GM23338 (cell line): ENCODE results near the gene SYT14. TPM values are rescaled to one million over a fixed set of nuclear protein-coding genes. Genes with fewer than 3 reads are reported as not detected.

Experiments used
- ATAC-seq: fragments of 200-7000 bp; cut with Tn5 transposase; 3 replicates; pipeline ENCODE4 v1.9.1; 2020
- DNase-seq: peaks from one replicate; pipeline ENCODE4 v3.0.0-alpha.2; 2015; ENCODE audit warnings: low spot score
- H2AFZ ChIP-seq: fragments of 200-600 bp; sonication (generic); 2 replicates; pipeline ENCODE4 v1.8.0; 2016; ENCODE audit warnings: antibody characterized with exemption, mild to moderate bottlenecking, moderate library complexity
- H3F3A ChIP-seq: fragments of 200-600 bp; sonication (generic); replicated peaks from 2 replicates; pipeline ENCODE4 v1.8.0; 2017; ENCODE audit warnings: antibody characterized with exemption, mixed run types, low read depth
- H3K27ac ChIP-seq: fragments of 200-600 bp; sonication (generic); 2 replicates; pipeline ENCODE4 v1.6.1; 2016; ENCODE audit warnings: low read depth
- H3K27me3 ChIP-seq: fragments of 200-600 bp; sonication (generic); 2 replicates; pipeline ENCODE4 v1.8.0; 2016; ENCODE audit warnings: mild to moderate bottlenecking, mixed run types, moderate library complexity; ENCODE audit not compliant: insufficient read depth
- H3K36me3 ChIP-seq: fragments of 200-600 bp; sonication (generic); 2 replicates; pipeline ENCODE4 v1.8.0; 2016; ENCODE audit warnings: mild to moderate bottlenecking; ENCODE audit not compliant: insufficient read depth
- H3K4me1 ChIP-seq: fragments of 200-600 bp; sonication (generic); 2 replicates; pipeline ENCODE4 v1.8.0; 2016; ENCODE audit warnings: mild to moderate bottlenecking, moderate library complexity; ENCODE audit not compliant: insufficient read depth
- H3K4me2 ChIP-seq: fragments of 200-600 bp; sonication (generic); 2 replicates; pipeline ENCODE4 v1.7.1; 2017; ENCODE audit warnings: mixed run types
- H3K4me3 ChIP-seq: fragments of 200-600 bp; sonication (generic); 2 replicates; pipeline ENCODE4 v1.6.1; 2016; ENCODE audit warnings: mixed run types
- H3K79me2 ChIP-seq: fragments of 200-600 bp; sonication (generic); replicated peaks from 2 replicates; pipeline ENCODE4 v1.8.0; 2017; ENCODE audit warnings: mild to moderate bottlenecking; ENCODE audit not compliant: insufficient read depth
- H3K9me2 ChIP-seq: fragments of 200-600 bp; sonication (generic); 2 replicates; pipeline ENCODE4 v1.8.0; 2017; ENCODE audit not compliant: insufficient read depth
- H4K20me1 ChIP-seq: fragments of 200-600 bp; sonication (generic); replicated peaks from 2 replicates; pipeline ENCODE4 v1.8.0; 2017; ENCODE audit warnings: mild to moderate bottlenecking; ENCODE audit not compliant: insufficient read depth
- H3K27ac Mint-ChIP-seq: 2 replicates; pipeline ENCODE4 v1.8.0; 2020; ENCODE audit warnings: inconsistent platforms, mild to moderate bottlenecking, moderate library complexity, mixed read lengths
- H3K27me3 Mint-ChIP-seq: 3 replicates; pipeline ENCODE4 v1.8.0; 2022; ENCODE audit warnings: low read depth, mild to moderate bottlenecking, moderate library complexity, mixed read lengths, inconsistent platforms; ENCODE audit not compliant: insufficient read depth, poor library complexity
- H3K36me3 Mint-ChIP-seq: 3 replicates; pipeline ENCODE4 v1.8.0; 2021; ENCODE audit warnings: low read depth, mild to moderate bottlenecking, inconsistent platforms, moderate library complexity, mixed read lengths
- H3K4me1 Mint-ChIP-seq: 3 replicates; pipeline ENCODE4 v1.8.0; 2020; ENCODE audit warnings: mild to moderate bottlenecking, inconsistent platforms, mixed read lengths
- H3K4me3 Mint-ChIP-seq: 3 replicates; pipeline ENCODE4 v1.8.0; 2021; ENCODE audit warnings: moderate library complexity, mild to moderate bottlenecking, inconsistent platforms, mixed read lengths
- H3K9me3 Mint-ChIP-seq: 3 replicates; pipeline ENCODE4 v1.8.0; 2020; ENCODE audit warnings: moderate library complexity, mild to moderate bottlenecking, inconsistent platforms, mixed read lengths
- CREB1 ChIP-seq: fragments of 250-450 bp; sonication (Bioruptor Pico); IDR thresholded peaks from 2 replicates; pipeline ENCODE4 v1.5.0; 2020; ENCODE audit warnings: low read depth, mild to moderate bottlenecking, moderate library complexity
- CTCF ChIP-seq, 2 experiments: fragments of 200-600 bp in 1 of 2; sonication (generic) in 1 of 2; conservative IDR thresholded peaks; 2 replicates each; pipeline versions ENCODE4 v1.5.1 to v1.6.1; 2016 to 2017; ENCODE audit warnings: antibody characterized with exemption in 2 of 2, low read depth in 2 of 2, mild to moderate bottlenecking in 2 of 2, moderate library complexity in 1 of 2
- ETS1 ChIP-seq: IDR thresholded peaks from 2 replicates; pipeline ENCODE4 v1.6.1; 2016; ENCODE audit warnings: antibody characterized with exemption
- POLR2AphosphoS5 ChIP-seq: IDR thresholded peaks from 2 replicates; pipeline ENCODE4 v1.6.1; 2016; ENCODE audit warnings: antibody characterized with exemption, low read depth
- REST ChIP-seq: IDR thresholded peaks from one replicate; pipeline ENCODE4 v1.6.1; 2018; ENCODE audit warnings: antibody characterized with exemption; ENCODE audit not compliant: unreplicated experiment
- STAT1 ChIP-seq: IDR thresholded peaks from one replicate; pipeline ENCODE4 v1.6.1; 2016; ENCODE audit warnings: antibody characterized with exemption; ENCODE audit not compliant: unreplicated experiment
- ZNF114 ChIP-seq: fragments of 250-450 bp; sonication (Bioruptor Pico); IDR thresholded peaks from 2 replicates; pipeline ENCODE4 v1.5.0; 2020; ENCODE audit warnings: mild to moderate bottlenecking, moderate library complexity
- ZNF331 ChIP-seq: fragments of 250-450 bp; sonication (Bioruptor Pico); IDR thresholded peaks from 2 replicates; pipeline ENCODE4 v1.5.0; 2020; ENCODE audit warnings: low read depth, mild to moderate bottlenecking, moderate library complexity
- polyA plus RNA-seq: library from polyadenylated mRNA; unstranded; fragments of >200 nt; fragmentation: Nextera tagmentation; extraction: Ambion mirVana; gene quantifications from 2 replicates; pipeline ENCODE4 v1.2.1, GENCODE V29; 2016
- total RNA-seq: library from RNA; depleted of rRNA; stranded (reverse); fragments of >200 nt; shearing (Covaris generic); gene quantifications from 2 replicates; pipeline ENCODE4 v1.2.3, GENCODE V29; 2014

Gene SYT14
- total and polyA plus RNA-seq, 2 experiments from 2014 or later: 5.2 to 22.4 TPM

- H3K36me3 Mint-ChIP-seq: peaks cover 16% of the 10 kb centered on the region
- DNase-seq: no peak
- ATAC-seq: no peak
- no peaks in the 10 kb centered on the region; the same call in 2 of the 3 replicates for H3K9me3 Mint-ChIP-seq
- TF ChIP-seq CTCF (conservative IDR thresholded peaks at IDR 0.05; ENCODE audit: low read depth in 2 of 2): no peak
- Histone ChIP-seq H2AFZ (no peak overlapping the region), H3K9me2 (no peaks in the 10 kb centered on the region), H4K20me1 (no peaks in the 10 kb centered on the region), H3K27ac (no peak overlapping the region), H3K4me2 (no peak overlapping the region), H3K36me3 (no peaks in the 10 kb centered on the region), H3K27me3 (no peaks in the 10 kb centered on the region), H3K79me2 (no peaks in the 10 kb centered on the region), H3K4me1 (no peaks in the 10 kb centered on the region), H3K4me3 (no peak overlapping the region), H3F3A (no peaks in the 10 kb centered on the region)
- H3K27me3 Mint-ChIP-seq: no peaks in the 10 kb centered on the region
- H3K4me1 Mint-ChIP-seq: no peaks in the 10 kb centered on the region; the same call in 2 of the 3 replicates
- no peak overlapping the region for H3K4me3 Mint-ChIP-seq
- H3K27ac Mint-ChIP-seq: no peak overlapping the region
These were observed 154.3 kb downstream of the SYT14 start for GRCh38 chr1:210092366-210092765.

DNA sequence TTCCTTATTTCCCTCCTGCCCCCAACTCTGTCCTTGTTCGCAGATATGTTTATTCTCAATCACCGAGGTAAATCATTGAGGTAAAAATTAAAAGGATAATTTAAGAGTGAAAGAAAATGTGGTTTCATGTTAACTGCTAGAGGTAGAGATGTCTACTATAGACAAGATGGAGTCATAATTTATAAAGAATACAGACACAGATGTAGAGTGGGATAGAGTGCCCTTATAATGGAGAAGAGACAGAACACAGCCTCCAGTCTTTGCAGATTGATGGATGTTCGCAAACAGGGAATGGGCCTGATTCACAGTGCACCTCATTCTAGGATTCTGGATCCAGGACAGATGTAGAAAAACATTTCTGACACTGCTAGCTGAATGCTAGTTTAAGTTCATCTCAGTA lies 155.4 kb downstream of the SYT14 start:
- Mint-ChIP-seq H3K27me3 (no peaks in the 10 kb centered on the region), H3K27ac (no peak overlapping the region)
- ATAC-seq: no peak
- TF ChIP-seq STAT1 (no peak), REST (no peak), CREB1 (CRISPR knock-in tag) (no peak), ZNF114 (no peak), CTCF (conservative IDR thresholded peaks at IDR 0.05; ENCODE audit: low read depth in 2 of 2) (no peak), POLR2AphosphoS5 (no peak), ZNF331 (no peak), ETS1 (no peak)

More for the DNA sequence above, 155.4 kb downstream of the SYT14 start:
- Histone ChIP-seq H2AFZ (no peak overlapping the region), H3K27me3 (no peaks in the 10 kb centered on the region), H4K20me1 (no peaks in the 10 kb centered on the region), H3K4me3 (no peak overlapping the region), H3K9me2 (no peaks in the 10 kb centered on the region), H3F3A (no peaks in the 10 kb centered on the region), H3K27ac (no peak overlapping the region), H3K4me2 (no peak overlapping the region), H3K79me2 (no peaks in the 10 kb centered on the region), H3K4me1 (no peaks in the 10 kb centered on the region), H3K36me3 (no peaks in the 10 kb centered on the region)
- H3K4me1 Mint-ChIP-seq: no peaks in the 10 kb centered on the region
- H3K9me3 Mint-ChIP-seq: no peaks in the 10 kb centered on the region; the same call in 2 of the 3 replicates
- DNase-seq: no peak
- H3K4me3 Mint-ChIP-seq: no peak overlapping the region
- peaks cover 12% of the 10 kb centered on the region; the same call in 2 of the 3 replicates for H3K36me3 Mint-ChIP-seq
